Putamen (tissue), 1 donor: Measurements from ENCODE around the gene ACOT7.

Experiments
- DNase-seq: peaks from one replicate; pipeline ENCODE4 v3.0.0-alpha.2; 2016; ENCODE audit warnings: low spot score

The ACOT7 gene

DNA sequence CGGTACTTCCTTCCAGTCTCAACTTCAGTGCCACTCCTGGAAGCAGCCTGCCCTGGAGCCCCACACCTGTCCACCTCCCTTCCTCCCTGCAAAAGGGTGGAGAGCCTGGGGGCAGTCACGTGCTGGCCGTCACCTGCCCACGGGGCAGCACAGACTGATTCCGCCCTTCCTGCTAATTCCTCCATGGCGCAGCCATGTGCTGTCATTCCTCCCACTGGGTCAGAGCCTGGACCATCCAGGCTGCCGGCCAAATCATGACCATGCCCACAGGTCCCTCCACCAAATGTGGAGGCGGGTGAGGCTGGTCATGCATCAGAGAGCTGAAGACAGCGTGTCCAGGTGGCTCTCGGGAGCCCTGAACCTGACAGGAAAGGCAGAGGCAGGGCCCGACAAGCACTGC lies 108.2 kb downstream of the ACOT7 start:
- DNase-seq = no peak

DNA sequence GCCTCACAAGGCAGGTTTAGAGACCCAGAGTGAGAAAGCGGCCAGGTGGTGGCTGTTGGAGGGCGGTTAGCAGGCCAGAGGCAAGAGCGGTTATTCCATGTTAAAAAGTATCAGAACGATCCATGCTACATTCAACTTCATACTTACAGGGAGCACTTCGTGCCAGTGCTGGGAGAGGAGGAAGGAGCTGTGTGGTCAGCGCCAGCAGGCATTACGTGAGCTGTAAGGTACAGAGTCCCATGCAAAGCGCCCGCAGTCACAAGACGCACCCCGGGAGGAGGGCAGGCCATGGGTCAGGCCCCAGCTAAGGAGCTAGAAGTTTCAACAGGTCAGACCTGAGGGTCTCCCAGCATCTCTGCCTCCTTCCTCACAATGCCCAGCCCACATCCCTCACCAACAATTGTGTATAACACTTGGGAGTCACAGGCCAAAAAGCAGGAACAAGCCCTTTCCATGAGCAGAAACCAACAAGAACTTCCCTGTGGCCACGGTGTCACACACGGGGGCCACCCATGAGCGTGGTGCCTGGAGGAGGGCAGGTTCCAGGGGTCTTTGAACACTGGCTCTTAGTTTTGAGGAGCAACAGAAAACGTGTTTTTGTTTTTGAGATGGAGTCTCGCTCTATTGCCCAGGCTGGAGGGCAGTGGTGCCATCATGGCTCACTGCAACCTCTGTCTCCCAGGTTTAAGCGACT lies 110.8 kb downstream of the ACOT7 start:
- DNase-seq = no peak

DNA sequence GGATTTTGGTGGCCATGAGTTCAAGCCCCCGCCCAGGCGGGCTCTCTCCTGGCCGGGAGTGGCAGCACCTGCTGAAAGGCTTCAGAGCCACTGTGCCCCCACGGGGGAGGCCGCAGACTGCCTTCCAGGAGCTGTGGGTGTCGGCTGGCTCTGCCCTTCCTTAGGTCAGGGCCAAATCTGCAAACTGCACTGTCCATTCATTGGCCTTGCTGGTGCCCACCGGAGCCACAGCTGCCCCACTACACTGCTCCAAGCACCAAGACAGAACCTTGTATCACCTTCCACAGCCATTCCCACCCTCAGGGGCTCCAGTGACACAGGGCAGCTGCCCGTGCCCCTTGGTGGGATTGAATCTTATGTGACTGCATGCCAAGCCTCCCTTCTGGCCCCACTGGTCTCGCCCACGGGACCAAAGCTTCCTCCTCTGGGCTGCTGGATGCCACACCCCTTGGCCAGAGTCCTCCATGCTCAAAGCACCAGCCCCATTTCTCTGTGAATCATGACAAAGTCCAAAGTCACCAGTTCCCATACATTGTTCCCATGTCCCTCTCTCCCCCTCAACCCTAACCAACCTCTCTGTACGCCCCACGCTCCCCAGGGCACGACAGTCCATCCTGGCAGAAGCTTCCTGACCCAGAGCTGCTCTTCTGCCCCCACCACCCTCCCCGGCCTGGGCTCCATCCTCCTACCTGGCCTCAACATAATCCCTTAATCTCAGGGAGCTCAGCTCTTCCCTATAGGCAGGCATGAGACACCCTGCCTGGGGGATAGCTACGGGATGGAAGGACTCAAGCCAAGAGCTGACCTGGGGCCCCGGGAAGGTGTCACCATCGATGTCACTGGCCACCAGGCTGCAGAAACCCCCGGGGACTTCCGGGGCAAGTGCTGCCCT lies 111.8 kb downstream of the ACOT7 start:
- no peak for DNase-seq

DNA sequence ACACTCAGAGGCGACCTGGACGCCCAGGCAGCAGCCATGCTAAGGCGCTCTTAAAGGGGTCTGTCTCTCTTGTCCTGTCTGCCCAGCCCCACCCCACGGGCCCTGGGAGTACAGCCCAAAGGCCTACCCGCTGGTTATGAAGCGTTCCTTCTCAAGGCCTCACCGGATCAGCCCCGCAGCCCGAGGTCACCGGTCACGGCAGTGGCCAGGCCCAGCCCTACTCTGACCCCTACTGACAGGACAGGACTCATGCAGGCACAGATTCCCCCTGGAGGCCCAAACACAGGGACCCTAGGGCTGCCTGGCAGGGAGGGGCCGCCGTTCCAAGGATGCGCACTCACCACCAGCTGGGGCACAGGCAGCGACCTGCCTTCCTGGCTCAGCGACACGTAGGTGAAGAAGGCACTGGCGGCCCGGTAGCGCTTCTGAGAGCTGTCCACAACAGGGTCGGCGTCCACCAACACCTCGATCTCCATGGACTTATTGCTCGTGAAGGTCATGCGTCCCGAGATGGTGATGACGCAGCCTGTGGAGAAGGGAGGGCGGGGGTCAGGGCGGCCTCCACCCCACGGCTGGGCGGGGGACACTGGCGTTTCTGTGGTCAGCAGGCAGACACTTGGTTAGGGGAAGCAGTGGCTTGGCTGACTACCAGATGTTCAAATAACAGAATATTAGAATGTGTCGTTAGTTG lies 112.7 kb downstream of the ACOT7 start:
- DNase-seq = no peak

DNA sequence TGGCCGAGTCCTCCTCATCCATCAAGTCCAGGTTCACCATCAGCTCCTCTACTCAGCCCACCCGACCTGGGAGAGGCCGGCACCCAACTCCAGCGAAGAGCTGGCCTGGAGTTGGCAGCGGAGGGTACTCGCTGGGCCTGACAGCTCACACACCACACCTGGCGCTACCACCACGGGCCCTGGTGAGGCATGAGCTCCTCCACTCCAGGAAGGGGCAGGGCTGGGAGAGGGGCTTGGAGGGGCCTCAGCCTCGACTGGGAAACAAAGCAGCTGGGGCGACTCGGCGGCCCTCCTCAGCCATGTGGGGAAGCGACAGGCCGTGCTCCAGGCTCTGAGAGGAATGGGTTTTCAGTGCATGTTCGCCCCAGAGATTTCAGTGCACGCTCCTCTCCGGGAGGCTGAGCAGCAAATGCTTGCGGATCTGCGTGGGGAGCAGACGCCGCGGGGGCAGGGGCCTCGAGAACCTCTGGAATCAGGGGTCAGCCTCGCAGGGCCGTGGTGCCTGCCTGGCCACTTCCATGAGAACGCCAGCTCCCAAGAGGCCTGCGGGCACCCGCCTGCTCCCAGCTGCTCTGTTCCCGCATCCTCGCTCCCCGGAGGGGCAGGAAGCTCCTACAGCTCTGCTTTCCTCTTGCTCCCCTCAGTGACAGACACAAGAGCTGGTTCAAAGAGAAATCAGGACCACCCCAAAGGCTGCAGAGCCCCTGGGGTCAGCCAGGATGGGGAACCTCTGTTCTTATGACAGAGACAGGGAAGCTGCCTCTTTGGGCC lies 113.8 kb downstream of the ACOT7 start:
- no peak for DNase-seq

DNA sequence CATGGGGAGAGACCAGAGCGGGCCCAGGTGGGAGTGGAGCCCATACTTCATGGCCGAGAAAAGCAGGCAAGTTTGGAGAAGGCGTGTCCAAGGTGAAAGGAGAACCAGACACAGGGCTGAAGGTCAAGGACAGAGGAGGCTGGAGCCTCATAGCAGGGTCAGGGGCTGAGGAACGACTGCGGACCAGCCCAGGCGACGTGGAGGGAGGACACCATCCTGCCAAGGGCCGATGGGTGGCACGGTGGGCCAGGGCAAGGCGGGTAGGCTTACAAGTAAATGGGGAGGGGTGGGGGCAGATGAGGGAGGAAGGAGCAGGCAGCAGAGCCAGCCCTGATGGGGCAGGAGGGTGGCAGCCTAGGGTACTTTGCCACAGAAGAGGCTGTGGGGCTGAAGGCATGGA lies 114.5 kb downstream of the ACOT7 start:
- DNase-seq = no peak

DNA sequence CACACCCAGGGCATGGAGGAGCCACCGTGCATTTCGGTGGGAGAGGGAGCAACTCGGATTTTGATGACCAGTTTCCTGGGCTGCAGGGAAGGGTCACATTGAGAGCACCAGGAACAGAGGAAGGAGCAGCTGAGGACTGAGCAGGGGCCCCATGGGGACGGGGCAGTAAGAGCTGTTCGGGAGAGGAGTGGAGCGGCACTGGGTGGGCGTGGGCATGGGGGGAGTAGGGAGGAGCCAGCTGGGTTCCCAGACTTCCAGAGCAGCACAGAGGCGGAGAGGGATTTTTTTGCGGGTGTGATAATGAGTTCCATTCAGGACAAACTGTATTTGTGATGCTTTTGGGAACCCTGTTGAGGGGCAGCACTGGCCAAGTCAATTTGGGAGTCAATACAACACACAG lies 115.3 kb downstream of the ACOT7 start:
- DNase-seq = no peak

DNA sequence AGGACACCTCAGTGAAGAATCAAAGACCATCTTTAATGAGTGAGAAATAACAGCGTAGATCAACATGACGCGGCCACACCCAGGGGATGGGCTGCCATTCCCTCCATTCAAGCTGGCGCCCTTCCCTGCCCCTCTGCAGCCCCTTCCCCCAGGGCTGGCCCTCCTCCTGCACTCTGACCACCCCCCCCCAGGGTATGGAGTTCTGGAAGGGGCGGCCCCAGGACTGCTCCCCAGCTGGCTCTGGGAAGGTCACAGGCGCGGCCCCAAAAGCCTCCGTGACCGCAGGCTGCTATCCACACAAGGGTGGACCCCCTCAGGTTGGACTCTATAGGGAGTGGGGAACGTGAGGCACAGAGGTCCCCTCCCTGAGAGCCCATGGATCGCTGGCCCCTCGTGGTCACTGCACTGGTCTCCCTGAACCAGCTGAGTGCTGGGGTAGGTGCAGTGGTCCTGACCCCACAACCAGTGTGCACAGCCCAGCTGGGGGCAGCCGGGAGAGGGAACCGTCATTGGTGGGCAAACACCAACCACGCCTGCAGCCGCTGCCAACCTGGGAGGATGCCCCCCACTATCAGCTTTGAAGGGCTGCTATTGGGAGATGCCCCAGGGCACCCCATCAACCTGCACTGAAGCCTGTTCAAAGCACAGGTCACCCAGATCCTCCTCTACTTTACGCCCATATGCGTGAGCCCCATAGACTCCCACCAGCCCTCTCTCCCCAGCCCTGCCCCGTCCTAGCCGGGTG lies 116.6 kb downstream of the ACOT7 start:
- DNase-seq = no peak

DNA sequence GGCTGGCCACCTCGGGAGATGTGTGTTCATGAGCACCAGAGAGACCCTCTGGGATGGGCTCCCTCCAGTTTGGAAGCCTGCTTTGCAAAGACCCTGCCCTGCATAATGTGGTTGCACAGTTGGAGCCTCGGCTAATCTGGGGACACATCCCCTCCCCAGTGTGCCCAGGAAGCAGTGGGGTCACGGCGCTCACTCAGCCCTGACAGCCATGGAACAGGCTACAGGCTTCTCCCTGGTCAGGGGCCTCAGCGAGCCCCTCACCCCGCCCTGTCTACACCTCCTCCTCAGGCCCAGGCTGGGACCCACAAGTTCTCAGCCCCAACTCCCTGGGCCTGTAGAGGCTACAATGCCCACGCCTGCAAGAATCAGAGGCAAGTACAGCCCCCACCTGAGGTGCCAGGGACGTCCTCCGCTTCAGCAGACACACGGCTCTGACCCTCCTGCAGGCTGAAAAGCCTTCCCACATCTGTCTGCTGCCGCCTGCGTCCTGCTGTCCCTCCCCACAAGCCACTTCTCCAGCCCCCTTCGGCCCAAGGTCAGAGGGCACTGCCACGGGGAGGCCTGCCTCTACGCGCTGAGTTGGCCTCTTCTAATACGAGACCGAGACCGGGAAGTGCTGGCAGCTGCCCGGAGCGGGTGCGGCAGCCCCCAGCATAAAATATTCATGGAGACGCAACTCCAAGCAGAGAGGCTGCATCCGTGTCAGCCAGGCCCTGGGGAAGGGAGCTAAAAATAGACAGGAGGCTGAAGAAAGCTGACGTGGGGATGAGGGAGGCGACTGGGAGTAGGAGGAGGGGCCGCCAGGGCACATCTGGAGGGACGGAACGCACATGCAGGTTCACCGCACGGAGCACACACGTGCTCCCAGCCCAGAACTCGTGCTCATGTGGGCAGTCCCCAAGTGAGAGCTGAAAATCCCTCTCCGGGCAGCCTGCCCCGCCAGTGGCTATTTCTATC lies 117.5 kb downstream of the ACOT7 start:
- peak; percentile 29 for DNase-seq

DNA sequence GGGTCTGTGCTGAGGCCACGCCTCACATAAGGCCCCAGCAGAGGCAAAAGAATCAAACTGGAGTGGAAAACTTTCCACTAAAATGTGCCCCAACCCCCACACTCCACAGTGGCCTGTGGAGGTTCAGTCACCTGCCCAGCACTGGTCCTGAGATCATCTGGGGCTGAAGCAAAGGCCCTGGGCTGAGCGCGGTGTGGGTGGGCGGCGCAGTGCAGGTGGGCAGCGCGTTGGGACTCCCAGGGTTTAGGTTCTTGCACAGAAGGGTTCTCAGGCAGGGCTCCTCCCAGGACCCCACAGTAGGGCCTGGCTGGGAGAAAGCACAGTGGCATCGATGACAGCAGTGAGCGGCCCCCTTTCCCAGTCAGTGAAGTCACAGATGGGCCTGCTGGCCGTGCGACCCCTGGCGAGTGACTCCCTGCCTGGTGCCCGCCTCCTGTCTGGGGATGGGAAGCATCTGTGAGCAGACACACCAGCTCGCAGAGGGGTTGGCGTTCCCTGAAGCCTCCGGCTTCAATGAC lies 118.9 kb downstream of the ACOT7 start:
- DNase-seq = no peak

DNA sequence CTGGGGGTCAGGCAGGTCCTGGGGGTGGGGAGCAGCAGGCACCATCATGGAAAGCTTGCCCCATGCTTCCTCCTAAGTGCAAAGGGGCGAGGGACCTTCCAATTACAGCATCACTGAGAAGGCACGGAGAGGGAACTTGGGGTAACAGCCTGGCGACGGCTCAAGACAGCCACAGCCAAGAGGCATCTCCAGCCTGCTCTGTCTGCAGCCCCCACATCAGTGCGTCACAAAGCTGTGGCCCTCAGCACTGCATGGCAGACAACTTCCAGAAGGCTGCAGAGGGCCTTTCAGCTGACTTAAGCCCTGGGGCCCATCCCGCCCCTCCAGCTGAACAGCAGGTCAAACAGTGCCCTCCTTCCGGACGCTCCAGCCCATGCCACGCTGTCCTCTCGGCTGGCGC lies 119.5 kb downstream of the ACOT7 start:
- no peak for DNase-seq

DNA sequence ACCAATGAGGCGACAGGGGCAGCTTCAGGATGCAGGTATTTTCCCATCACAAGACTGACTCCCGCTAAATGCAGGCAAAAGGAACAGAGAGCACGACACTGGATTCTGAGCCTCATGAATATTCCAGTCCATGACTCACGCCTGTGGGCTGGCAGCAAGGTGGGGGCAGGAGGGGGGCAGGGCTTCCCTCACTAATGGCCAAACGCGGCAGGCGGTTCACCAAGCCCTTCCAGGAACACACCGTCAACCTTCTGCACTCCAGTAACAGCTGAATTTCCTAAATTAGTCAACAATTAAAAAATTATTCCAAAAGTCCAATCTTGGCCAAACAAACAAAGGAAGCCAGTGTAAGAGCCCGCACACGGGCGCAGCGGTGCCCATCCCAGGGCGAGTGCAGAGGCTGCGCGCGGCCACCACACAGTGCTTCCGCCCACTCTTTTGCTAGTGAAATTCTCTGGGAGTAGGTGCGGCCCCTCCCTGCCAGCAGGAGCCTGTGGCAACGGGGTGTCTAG lies 120.1 kb downstream of the ACOT7 start:
- DNase-seq = peak; percentile 58

DNA sequence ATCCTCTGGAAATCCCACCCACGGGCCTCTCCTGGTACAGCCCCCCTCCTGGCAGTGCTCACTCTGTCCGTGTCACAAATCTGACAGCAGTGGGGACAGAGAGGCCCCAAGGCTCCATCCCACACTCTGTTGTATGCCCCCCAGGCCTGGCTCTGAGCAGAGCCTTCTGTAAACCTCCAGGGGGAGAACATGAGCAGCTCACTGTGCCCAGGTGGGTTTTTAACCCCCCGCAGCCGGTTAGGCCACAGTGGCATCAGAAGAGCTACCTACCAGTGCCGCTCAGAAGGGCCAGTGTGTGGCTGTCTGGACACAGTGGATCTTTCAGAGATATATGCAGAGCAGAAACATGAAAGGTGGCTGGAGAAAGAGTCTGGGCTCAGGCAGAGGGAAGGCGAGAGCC lies 120.7 kb downstream of the ACOT7 start:
- DNase-seq = no peak

DNA sequence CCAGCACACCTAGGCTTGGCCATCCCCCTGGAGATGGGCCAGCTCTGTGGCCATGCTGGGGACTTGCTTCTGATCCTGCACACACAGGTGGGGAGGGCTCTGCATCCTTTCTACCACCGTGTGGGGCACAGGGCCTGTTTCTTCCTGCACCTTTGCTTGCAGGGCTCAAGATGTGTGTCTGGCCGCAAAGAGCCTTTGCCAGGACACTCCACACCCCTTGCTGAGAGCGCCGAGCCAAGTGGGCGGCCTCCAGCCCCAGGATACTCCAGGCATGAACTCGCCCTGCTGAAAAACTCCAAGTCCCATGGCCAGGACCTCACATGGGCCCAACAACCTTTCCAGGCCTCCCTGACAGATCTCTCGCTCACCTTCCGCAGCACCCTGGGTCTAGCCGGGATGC lies 121.1 kb downstream of the ACOT7 start:
- no peak for DNase-seq

DNA sequence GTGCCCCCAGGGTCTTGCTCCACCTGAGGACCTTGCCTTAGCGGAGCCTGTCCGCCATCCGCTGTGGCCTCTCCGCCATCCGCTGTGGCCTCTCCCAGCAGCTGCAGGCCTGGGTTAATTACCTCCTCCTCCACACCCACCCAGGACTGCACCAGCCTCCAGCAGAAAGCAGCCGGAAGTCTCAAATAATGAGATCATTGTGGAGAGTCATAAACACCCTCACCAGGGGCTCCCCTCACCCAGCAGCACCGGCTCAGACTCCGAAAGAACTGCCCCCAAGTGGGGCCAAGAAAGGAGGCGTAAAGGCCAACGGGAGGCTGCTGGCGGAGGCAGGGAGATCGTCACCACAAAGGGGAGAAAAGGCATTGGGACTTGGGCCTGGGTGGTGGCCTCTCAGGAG lies 122.0 kb downstream of the ACOT7 start:
- DNase-seq = no peak

DNA sequence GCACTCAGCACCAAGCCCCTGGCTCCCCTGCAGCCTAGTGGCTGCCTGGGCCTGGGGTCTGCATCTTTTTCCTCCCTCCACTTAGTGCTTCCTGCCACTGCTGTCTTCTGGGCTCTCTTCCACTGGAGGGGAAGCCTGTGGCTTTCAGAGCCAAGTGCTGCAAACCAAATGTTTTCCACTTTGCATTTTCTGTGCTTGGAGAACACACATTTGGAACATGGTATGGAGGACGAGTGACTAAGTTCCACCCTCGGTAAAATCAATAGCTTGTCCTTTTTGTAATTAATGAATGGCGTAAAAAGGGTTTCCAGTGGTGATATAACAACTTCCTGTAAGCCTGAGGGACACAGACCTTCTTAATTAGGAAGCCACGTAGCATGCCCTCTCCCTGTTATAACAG lies 122.6 kb downstream of the ACOT7 start:
- DNase-seq = no peak

DNA sequence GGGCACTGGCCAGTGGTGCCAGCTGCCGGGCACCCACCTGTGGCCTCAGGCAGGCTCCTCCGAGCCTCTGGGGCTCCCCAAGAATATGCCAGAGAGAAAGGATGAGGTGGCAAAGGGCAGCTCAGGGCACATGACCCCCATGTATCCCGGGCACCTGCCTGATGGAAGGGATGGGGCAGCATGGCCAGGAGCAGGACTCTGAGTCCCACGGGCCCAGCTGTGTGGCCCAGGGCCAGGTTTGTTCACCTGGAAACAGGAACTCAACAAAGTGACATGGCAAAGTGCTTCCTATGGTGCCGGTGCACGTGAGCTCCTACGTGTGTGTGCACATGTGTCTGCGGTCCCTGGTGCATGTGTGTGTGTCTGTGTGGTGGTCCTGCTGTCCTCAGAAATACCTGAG lies 123.2 kb downstream of the ACOT7 start:
- no peak for DNase-seq

DNA sequence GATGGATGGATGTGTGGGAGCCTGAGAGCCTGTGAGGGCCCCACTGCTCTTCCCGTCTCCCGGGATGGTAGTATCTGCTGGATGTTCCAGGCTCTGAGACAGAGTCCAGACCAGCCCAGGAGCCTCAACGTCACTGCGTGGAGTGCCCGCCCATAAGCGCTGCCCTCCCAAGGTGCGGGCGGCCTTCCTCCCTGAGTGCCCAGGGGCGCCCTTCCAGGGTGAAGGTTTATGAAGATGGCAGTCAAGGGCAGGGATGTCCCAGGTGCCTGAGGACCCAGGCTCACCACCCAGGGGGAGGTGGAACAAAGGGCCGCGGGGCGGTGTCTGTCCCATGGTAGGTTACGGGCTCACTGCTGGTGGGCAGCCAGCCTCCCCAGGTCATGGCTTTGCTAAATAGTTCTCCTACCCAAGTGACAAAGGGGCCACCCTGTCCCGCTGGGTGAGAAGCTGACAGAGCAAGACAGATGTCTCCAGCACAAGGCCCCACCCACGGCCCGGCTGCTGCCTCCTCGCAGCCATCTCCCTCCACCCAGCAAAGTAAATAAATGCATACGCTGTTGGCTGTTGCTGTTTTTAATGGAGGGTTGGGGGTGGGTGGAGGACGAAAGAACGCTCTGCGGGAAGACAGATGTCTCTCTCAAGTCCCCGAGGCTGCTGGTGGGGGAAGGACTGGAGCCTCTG lies 123.7 kb downstream of the ACOT7 start:
- no peak for DNase-seq

DNA sequence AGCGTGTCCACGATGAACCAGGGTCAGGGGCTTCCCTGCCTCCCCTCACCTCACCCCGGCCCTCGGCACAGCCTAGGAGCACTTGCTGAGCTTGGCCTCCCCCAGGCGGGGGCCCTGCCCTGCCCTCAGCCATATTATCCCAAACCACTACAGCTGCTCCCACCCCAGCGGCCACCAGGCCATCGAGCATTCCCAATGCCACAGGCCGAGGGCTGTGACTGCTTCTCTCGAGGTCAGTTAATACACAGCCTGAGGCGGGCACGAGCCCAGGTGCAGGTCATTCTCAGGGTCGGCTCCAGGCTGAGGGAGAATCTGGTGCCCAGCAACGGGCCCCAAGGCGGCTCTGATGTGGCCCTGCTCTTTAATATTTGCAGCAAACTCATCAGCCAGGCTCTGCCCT lies 124.3 kb downstream of the ACOT7 start:
- no peak for DNase-seq
